ENCODE data around the gene HDAC9.

HDAC9 gene

GRCh38 chr7:18583305-18583704 is 87.8 kb downstream of the HDAC9 start:
- Histone ChIP-seq H3K27me3 (ENCODE audit: low read length) (no peaks in the 10 kb centered on the region), H3K9me2 (replicated peaks; ENCODE audit: insufficient read depth, low read length) (no peaks in the 10 kb centered on the region), H4K20me1 (ENCODE audit: low read depth, low read length) (no peaks in the 10 kb centered on the region), H3K4me2 (ENCODE audit: low read depth, low read length, poor library complexity, severe bottlenecking) (no peak overlapping the region), H3K79me2 (ENCODE audit: insufficient read depth, low read length) (no peaks in the 10 kb centered on the region), H3K9me3 (ENCODE audit: insufficient read depth, low read length) (no peaks in the 10 kb centered on the region), H2AFZ (ENCODE audit: low read depth, low read length, severe bottlenecking) (no peak overlapping the region), H3K27ac (ENCODE audit: low read depth, low read length) (no peak overlapping the region), H3K36me3 (ENCODE audit: low read length) (no peaks in the 10 kb centered on the region), H3F3A (ENCODE audit: insufficient read depth) (no peaks in the 10 kb centered on the region), H3K4me3 (ENCODE audit: insufficient read depth, low read length, poor library complexity, severe bottlenecking) (no peak overlapping the region), H3K9ac (ENCODE audit: low read length) (no peak overlapping the region)
- TF ChIP-seq CTCF (IDR thresholded peaks at IDR 0.05; ENCODE audit: insufficient read depth, low read length, poor library complexity, severe bottlenecking) (no peak), EZH2phosphoT487 (conservative IDR thresholded peaks at IDR 0.05; ENCODE audit: low read length) (no peak)

- Histone ChIP-seq H4K20me1 (ENCODE audit: low read depth, low read length) (peaks cover 4% of the 10 kb centered on the region; the same call in 1 of the 2 replicates), H3K9me3 (ENCODE audit: insufficient read depth, low read length) (no peaks in the 10 kb centered on the region), H3F3A (ENCODE audit: insufficient read depth) (no peaks in the 10 kb centered on the region), H3K79me2 (ENCODE audit: insufficient read depth, low read length) (no peaks in the 10 kb centered on the region), H3K36me3 (ENCODE audit: low read length) (no peaks in the 10 kb centered on the region), H3K9me2 (replicated peaks; ENCODE audit: insufficient read depth, low read length) (no peaks in the 10 kb centered on the region), H3K27me3 (ENCODE audit: low read length) (no peaks in the 10 kb centered on the region), H3K4me3 (ENCODE audit: insufficient read depth, low read length, poor library complexity, severe bottlenecking) (no peak overlapping the region), H3K9ac (ENCODE audit: low read length) (no peak overlapping the region), H3K27ac (ENCODE audit: low read depth, low read length) (no peak overlapping the region), H3K4me2 (ENCODE audit: low read depth, low read length, poor library complexity, severe bottlenecking) (no peak overlapping the region), H2AFZ (ENCODE audit: low read depth, low read length, severe bottlenecking) (no peak overlapping the region)
- TF ChIP-seq CTCF (IDR thresholded peaks at IDR 0.05; ENCODE audit: insufficient read depth, low read length, poor library complexity, severe bottlenecking), result no peak
- TF ChIP-seq EZH2phosphoT487 (conservative IDR thresholded peaks at IDR 0.05; ENCODE audit: low read length), result no peak
Observed at GRCh38 chr7:18590241-18590640, 94.7 kb downstream of the HDAC9 start.

GRCh38 chr7:18590744-18591340 is 95.3 kb downstream of the HDAC9 start:
- H3K27ac ChIP-seq (ENCODE audit: low read depth, low read length), result no peak overlapping the region
- H3K9ac ChIP-seq (ENCODE audit: low read length), result no peak overlapping the region
- H4K20me1 ChIP-seq (ENCODE audit: low read depth, low read length), result peaks cover 4% of the 10 kb centered on the region; the same call in 1 of the 2 replicates
- no peaks in the 10 kb centered on the region for H3K9me2 ChIP-seq (replicated peaks; ENCODE audit: insufficient read depth, low read length)
- H3K4me3 ChIP-seq (ENCODE audit: insufficient read depth, low read length, poor library complexity, severe bottlenecking), result no peak overlapping the region
- H3K27me3 ChIP-seq (ENCODE audit: low read length), result no peaks in the 10 kb centered on the region
- TF ChIP-seq EZH2phosphoT487 (conservative IDR thresholded peaks at IDR 0.05; ENCODE audit: low read length) (no peak), CTCF (IDR thresholded peaks at IDR 0.05; ENCODE audit: insufficient read depth, low read length, poor library complexity, severe bottlenecking) (peak; percentile 25)
- no peaks in the 10 kb centered on the region for H3K9me3 ChIP-seq (ENCODE audit: insufficient read depth, low read length)
- no peaks in the 10 kb centered on the region for H3K36me3 ChIP-seq (ENCODE audit: low read length)
- H3F3A ChIP-seq (ENCODE audit: insufficient read depth), result no peaks in the 10 kb centered on the region
- no peak overlapping the region for H2AFZ ChIP-seq (ENCODE audit: low read depth, low read length, severe bottlenecking)
- no peak overlapping the region for H3K4me2 ChIP-seq (ENCODE audit: low read depth, low read length, poor library complexity, severe bottlenecking)
- no peaks in the 10 kb centered on the region for H3K79me2 ChIP-seq (ENCODE audit: insufficient read depth, low read length)
